Fibroblast of villous mesenchyme (primary cell): ENCODE measurements around the gene TSPO. TPM values are rescaled to one million over a fixed set of nuclear protein-coding genes. Genes with fewer than 3 reads are reported as not detected.

Source experiments
- DNase-seq: peaks from one replicate; pipeline ENCODE4 v3.0.0-alpha.2; 2010; ENCODE audit warnings: low read depth
- H3K4me3 ChIP-seq: 2 replicates; pipeline ENCODE4 v1.5.1; 2011; ENCODE audit warnings: low read depth, mild to moderate bottlenecking, low read length
- total RNA-seq: library from RNA; depleted of rRNA; stranded (reverse); fragments of >200 nt; gene quantifications from 2 replicates; pipeline ENCODE4 v1.2.3, GENCODE V29; 2012
- TF ChIP-seq, protein P1 (sequence below): IDR thresholded peaks from 2 replicates; pipeline ENCODE4 v1.5.1; 2012; ENCODE audit warnings: low read depth, mild to moderate bottlenecking, low read length; ENCODE audit not compliant: insufficient read depth

Gene TSPO
- total RNA-seq, 1 donor = 177 TPM

DNA sequence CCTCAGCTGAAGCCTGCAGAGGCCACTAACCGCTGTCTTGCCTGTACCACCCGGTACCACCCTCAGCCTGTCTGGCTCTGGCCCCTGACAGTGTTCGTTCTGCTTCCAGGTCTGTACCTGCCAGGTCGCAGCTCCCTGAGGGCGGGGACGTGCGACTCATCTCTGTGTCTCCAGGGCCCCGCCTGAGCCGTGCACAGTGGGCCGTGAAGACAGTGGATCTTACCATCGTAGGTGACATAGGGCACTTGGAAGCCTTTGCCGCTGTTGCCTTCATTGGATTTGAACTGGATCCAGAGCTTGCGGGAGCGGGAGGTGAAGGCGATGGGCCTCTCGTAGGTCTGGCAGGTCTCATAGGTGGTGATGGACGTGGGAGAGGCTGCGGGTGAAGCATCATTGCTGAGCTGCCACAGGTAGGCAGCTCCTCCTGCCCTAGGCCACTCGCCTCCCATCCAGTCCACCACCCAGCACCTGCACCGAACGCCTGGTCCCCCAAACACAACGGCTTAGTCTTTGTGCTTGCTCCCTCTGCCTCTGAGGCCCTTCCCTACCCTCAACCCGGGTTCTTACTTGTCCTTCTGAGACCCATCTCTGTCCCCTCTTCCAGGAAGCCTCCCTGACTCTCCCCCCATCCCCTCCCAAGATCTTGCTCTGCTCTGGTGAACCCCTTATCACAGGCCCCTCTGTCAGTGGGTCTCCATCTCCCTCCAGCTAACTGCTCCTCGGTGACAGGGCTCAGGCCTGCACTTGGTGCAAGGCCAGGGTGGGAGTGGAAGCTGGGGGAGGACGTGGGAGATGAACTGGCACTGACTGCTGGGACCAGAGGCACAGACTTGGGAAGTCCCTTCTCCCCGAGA lies 56.7 kb downstream of the TSPO start:
- TF ChIP-seq, protein P1, sequence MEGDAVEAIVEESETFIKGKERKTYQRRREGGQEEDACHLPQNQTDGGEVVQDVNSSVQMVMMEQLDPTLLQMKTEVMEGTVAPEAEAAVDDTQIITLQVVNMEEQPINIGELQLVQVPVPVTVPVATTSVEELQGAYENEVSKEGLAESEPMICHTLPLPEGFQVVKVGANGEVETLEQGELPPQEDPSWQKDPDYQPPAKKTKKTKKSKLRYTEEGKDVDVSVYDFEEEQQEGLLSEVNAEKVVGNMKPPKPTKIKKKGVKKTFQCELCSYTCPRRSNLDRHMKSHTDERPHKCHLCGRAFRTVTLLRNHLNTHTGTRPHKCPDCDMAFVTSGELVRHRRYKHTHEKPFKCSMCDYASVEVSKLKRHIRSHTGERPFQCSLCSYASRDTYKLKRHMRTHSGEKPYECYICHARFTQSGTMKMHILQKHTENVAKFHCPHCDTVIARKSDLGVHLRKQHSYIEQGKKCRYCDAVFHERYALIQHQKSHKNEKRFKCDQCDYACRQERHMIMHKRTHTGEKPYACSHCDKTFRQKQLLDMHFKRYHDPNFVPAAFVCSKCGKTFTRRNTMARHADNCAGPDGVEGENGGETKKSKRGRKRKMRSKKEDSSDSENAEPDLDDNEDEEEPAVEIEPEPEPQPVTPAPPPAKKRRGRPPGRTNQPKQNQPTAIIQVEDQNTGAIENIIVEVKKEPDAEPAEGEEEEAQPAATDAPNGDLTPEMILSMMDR = no peak
- DNase-seq = no peak
- no peak overlapping the region for H3K4me3 ChIP-seq

DNA sequence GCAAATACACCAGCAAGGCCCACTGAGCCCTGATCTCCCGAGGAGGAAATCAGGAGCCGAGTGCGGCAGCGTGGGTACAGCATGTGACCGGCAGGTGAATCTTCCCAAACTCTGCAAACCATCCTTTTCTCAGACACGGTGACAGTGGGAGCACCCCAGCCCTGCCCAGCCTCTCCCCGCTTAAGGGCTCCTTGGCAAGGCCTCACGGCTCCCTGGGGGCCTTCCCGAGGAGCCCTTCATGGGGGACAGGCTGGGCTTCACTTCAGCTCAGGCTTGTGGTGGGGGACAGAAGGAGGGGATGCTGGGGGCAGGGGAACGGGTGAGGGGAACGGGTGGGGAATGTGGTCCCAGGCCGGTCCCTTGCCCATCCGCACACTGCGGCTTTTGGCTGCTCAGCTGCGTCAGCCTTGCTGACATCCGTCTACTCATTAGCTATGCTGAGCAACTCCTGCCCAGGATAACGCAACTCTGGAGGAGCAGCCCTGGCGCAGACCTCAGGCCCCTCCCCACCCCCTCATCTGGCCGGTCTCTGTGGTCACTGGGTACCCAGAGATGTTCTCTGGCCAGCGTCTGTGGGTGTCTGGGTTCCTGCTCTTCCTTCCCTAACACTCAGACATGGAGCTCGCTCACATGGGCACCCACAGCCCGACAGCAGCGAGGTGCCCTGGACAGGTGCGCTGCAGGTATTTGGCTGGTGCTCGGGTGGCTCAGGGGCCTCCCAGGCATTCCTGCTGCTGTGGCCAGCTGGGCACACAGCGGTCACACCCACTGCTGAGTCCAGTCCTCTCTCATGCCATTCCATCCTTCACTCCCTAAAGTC lies 57.6 kb downstream of the TSPO start:
- no peak overlapping the region for H3K4me3 ChIP-seq
- TF ChIP-seq, protein P1 = no peak
- DNase-seq = no peak

DNA sequence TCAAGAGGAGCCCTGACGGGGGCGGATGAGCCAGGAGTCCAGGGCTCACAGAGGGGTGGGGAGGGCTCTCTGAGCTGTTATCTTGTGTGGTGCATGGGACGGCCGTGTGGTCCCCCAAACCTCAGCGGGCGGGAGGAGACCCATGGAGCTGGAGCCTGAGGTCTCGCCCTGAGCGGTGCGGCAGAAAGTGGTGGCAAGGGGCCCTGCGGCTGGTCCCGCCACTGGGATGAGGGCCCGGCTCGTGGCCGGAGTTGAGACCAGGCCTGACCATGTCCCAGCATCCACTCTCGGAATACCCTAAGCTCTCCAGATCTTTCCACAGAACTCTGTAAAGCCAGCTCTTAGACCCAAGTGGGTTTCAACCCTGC lies 58.1 kb downstream of the TSPO start:
- TF ChIP-seq, protein P1 = no peak
- DNase-seq = no peak
- no peak overlapping the region for H3K4me3 ChIP-seq

DNA sequence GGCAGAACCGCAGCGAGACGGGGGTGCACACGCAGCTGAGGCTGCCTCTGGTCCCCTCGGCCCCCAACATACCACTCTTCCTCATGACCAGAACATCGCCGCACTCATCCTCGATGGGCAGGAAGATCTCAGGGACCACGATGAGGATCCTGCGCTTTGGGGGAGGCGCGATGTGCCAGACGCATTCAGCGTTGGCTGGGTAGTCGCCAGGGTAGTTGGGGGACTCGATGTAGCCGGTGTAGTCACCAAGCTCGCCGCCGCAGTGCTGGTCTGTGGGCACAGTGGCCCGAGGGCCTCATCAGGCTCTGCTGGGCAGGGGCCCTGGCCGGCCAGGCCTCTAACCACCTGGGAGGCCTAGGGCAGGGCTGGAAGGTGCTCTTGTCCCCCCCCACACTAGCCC lies 58.6 kb downstream of the TSPO start:
- no peak for DNase-seq
- H3K4me3 ChIP-seq = no peak overlapping the region
- TF ChIP-seq, protein P1 = no peak

DNA sequence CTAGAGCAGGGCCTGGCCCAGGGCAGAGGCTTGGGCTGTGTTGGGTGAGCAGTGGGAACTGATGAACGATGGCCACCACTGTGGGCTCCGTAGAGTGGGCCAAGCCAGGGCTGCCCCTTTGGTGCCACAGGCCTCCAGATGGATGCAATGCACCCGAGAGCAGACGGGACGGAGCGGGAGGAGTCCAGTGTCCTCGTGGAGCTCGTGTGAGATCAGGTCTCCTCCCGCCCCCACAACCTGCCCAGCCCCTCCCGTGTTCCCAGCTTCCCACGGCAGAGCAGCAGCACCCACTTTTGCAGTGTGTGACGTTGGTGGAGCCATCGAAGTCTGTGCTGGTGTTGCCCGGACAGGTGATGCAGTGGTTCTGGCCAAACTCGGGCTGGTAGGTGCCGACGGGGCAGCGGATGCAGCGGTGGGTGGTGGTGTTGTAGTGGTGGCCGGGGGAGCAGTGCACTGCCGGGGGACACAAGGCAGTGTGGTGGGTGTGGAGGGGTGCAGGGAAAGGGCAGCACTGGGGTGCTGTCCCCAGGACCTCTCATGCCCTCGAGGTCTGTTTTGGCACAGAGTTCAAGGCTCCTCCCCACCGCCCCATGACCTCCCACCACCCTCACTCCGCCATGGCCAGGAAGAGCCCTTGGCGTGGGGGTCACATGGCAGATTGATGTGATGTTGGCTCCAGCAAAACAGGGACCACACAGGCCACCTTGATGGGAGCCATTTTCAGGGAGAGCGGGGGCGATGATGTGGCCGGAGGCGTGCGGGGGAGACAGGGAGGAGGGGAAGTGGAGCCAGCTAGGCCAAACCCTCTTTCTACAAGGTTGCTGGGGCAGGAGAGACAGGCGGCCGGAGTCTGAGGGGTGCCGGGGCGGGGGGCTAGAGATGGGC lies 59.5 kb downstream of the TSPO start:
- no peak overlapping the region for H3K4me3 ChIP-seq
- DNase-seq = no peak
- TF ChIP-seq, protein P1 = no peak

DNA sequence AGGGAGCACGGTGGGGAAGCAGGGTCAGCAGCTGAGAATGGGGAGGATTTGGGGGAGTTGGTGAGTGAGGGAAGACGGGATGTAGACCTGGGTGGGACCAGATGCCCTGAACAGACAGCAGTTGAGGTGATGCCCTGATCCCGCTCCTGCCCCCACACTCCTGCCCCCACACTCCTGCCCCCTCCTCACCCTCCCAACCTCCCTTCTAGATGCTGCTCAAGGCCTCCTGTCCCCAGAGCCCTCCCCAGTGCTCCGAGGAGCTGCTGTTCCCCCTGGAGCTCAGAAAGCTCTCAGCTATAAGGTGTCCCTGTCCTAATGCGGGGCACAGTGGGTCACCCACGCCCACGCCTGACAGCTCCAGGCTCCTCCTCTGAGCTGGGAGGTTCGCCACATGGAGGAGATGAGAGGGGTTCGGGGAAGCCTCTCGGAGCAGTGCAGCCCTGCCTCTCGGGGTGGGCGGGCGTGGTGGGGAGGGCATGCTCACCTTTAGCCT lies 60.6 kb downstream of the TSPO start:
- TF ChIP-seq, protein P1 = no peak
- no peak overlapping the region for H3K4me3 ChIP-seq
- no peak for DNase-seq
